ENCODE results near the gene SCN1A. TPM values are rescaled to one million over a fixed set of nuclear protein-coding genes. Genes with fewer than 3 reads are reported as not detected.

Gene SCN1A
- total and polyA plus RNA-seq, 3 donors from 2014 or later: 0.04 to 0.31 (median 0.24) TPM

GRCh38 chr2:166138667-166139066 lies 10.8 kb upstream of the SCN1A start:
- WGBS, 2 donors: 100% methylated on average over 1 of the region's 1 CpG
- intact Hi-C loops (cut with DNase I; ENCODE audit: low total_unique reads): no loop called here
- Histone ChIP-seq H3K36me3 (ENCODE audit: low read depth, missing control alignments) (no peaks in the 10 kb centered on the region), H3K4me3 (no peak overlapping the region), H3K4me1 (no peaks in the 10 kb centered on the region), H3K9me3 (no peaks in the 10 kb centered on the region), H3K27ac (no peak overlapping the region), H3K27me3 (no peaks in the 10 kb centered on the region)
- TF ChIP-seq POLR2A (IDR thresholded peaks at IDR 0.05) (no peak), CTCF (IDR thresholded peaks at IDR 0.05) (no peak)
- DNase-seq: no peak

GRCh38 chr2:166138144-166138543 lies 10.3 kb upstream of the SCN1A start:
- H3K4me1 ChIP-seq: no peaks in the 10 kb centered on the region
- intact Hi-C loops (cut with DNase I; ENCODE audit: low total_unique reads): no loop called here

DNA sequence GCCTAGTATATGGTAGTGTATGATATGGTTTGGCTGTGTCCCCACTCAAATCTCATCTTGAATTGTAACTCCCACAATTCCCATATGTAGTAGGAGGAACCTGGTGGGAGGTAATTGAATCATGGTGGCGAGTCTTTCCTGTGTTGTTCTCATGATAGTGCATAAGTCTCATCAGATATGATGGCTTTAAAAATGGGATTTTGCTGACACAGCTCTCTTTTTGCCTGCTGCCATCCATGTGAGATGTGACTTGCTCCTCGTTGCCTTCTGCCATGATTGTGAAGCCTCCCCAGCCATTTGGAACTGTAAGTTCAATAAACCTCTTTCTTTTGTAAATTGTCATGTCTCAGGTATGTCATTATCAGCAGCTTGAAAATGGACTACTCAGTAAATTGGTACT lies 9.5 kb upstream of the SCN1A start:
- no peak for TF ChIP-seq POLR2A (IDR thresholded peaks at IDR 0.05)
- TF ChIP-seq CTCF (IDR thresholded peaks at IDR 0.05): no peak
- WGBS, 2 donors: 70 to 90% methylated on average over 2 of the region's 2 CpGs
- intact Hi-C loops (cut with DNase I; ENCODE audit: low total_unique reads): no loop called here
- no peak for DNase-seq
- Histone ChIP-seq H3K36me3 (ENCODE audit: low read depth, missing control alignments) (no peaks in the 10 kb centered on the region), H3K27ac (no peak overlapping the region), H3K4me1 (no peaks in the 10 kb centered on the region), H3K27me3 (no peaks in the 10 kb centered on the region), H3K9me3 (no peaks in the 10 kb centered on the region), H3K4me3 (no peak overlapping the region)

More at GRCh38 chr2:166138144-166138543, 10.3 kb upstream of the SCN1A start:
- DNase-seq: no peak
- Histone ChIP-seq H3K9me3 (no peaks in the 10 kb centered on the region), H3K36me3 (ENCODE audit: low read depth, missing control alignments) (no peaks in the 10 kb centered on the region), H3K4me3 (no peak overlapping the region), H3K27ac (no peak overlapping the region), H3K27me3 (no peaks in the 10 kb centered on the region)
- 79 to 100% methylated on average over 2 of the region's 2 CpGs for WGBS, 2 donors
- TF ChIP-seq POLR2A (IDR thresholded peaks at IDR 0.05) (no peak), CTCF (IDR thresholded peaks at IDR 0.05) (no peak)

DNA sequence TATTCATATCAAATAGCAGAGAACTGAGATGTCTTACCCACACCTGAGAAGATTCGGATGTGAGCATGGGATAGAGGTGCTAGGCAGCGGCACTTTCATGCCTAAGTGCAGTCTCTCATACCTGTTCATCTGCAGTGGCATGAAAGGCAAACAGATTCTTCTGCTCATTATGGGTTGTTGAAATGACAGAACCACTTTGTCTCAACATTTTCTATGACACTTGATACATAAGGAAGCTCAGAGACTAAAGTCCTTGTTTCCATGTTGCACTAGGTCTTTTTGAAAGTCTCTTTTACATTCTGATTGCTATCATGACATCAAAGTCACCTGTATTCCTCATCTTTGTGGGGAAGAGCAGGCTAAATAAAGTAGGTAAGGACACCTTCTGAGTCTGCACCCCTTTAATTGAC lies 8.0 kb upstream of the SCN1A start:
- no peak for TF ChIP-seq CTCF (IDR thresholded peaks at IDR 0.05)
- no peak for TF ChIP-seq POLR2A (IDR thresholded peaks at IDR 0.05)
- Histone ChIP-seq H3K36me3 (ENCODE audit: low read depth, missing control alignments) (no peaks in the 10 kb centered on the region), H3K27ac (no peak overlapping the region), H3K9me3 (no peaks in the 10 kb centered on the region), H3K4me3 (no peak overlapping the region), H3K4me1 (no peaks in the 10 kb centered on the region), H3K27me3 (no peaks in the 10 kb centered on the region)
- no peak for DNase-seq
- 89 to 97% methylated on average over 2 of the region's 2 CpGs for WGBS, 2 donors
- intact Hi-C loops (cut with DNase I; ENCODE audit: low total_unique reads): no loop called here

DNA sequence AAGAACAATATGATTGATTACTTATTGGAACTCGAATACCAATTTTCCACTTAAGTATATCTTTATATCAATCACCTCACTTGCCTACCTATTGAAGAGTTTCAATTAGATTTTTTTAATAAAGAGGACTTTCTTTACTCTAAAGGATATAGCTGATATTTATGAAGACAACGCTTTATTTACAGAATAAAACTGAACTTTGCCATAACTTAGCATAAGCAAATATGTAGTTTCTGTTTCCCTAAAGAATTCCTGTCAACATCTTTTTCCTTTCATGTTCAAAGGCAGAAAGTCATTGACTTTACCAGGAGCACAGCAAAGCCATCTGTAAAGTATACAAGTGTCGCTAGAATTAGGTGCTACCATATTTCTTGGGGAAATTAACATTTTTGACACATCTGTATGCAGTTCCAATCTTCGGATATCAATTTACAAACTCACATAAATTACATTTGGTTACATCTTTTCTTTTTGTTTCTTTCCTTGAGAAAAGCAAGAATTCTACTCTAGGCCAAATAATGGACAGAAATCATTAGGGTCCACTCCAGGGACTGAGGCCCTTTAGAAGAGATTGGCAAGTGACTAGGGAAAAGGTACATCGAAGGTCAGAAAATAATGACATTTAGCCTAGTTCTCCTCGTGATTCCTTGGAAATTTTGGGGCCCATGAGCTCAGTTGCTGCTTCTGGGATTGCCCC lies 7.5 kb upstream of the SCN1A start:
- Histone ChIP-seq H3K36me3 (ENCODE audit: low read depth, missing control alignments) (no peaks in the 10 kb centered on the region), H3K9me3 (no peaks in the 10 kb centered on the region), H3K4me3 (no peak overlapping the region), H3K27me3 (no peaks in the 10 kb centered on the region), H3K27ac (no peak overlapping the region), H3K4me1 (no peaks in the 10 kb centered on the region)
- intact Hi-C loops (cut with DNase I; ENCODE audit: low total_unique reads): no loop called here
- TF ChIP-seq CTCF (IDR thresholded peaks at IDR 0.05) (no peak), POLR2A (IDR thresholded peaks at IDR 0.05) (no peak)
- DNase-seq: no peak
- WGBS, 2 donors: 85 to 86% methylated on average over 6 of the region's 6 CpGs

Measured in testis (tissue), 3 donors.